ENCODE measurements around the gene AKAP6.

AKAP6 gene

GRCh38 chr14:32818581-32818980, 489.5 kb downstream of the AKAP6 start:
- no peak for TF ChIP-seq CTCF (IDR thresholded peaks at IDR 0.05; ENCODE audit: borderline replicate concordance, insufficient read depth, low read depth, low read length)
- H3K4me3 ChIP-seq (ENCODE audit: low read depth, low read length) = no peak overlapping the region

- no peak for TF ChIP-seq CTCF (IDR thresholded peaks at IDR 0.05; ENCODE audit: borderline replicate concordance, insufficient read depth, low read depth, low read length)
- H3K4me3 ChIP-seq (ENCODE audit: low read depth, low read length) = no peak overlapping the region
These were observed 491.1 kb downstream of the AKAP6 start for GRCh38 chr14:32820181-32820580.

GRCh38 chr14:32820682-32821081, 491.6 kb downstream of the AKAP6 start:
- TF ChIP-seq CTCF (IDR thresholded peaks at IDR 0.05; ENCODE audit: borderline replicate concordance, insufficient read depth, low read depth, low read length) = no peak
- no peak overlapping the region for H3K4me3 ChIP-seq (ENCODE audit: low read depth, low read length)

- TF ChIP-seq CTCF (IDR thresholded peaks at IDR 0.05; ENCODE audit: borderline replicate concordance, insufficient read depth, low read depth, low read length) = no peak
- no peak overlapping the region for H3K4me3 ChIP-seq (ENCODE audit: low read depth, low read length)
These were observed 493.0 kb downstream of the AKAP6 start for GRCh38 chr14:32821964-32822653.

GRCh38 chr14:32823706-32824105, 494.6 kb downstream of the AKAP6 start:
- no peak overlapping the region for H3K4me3 ChIP-seq (ENCODE audit: low read depth, low read length)
- no peak for TF ChIP-seq CTCF (IDR thresholded peaks at IDR 0.05; ENCODE audit: borderline replicate concordance, insufficient read depth, low read depth, low read length)

- TF ChIP-seq CTCF (IDR thresholded peaks at IDR 0.05; ENCODE audit: borderline replicate concordance, insufficient read depth, low read depth, low read length) = no peak
- no peak overlapping the region for H3K4me3 ChIP-seq (ENCODE audit: low read depth, low read length)
These were observed 495.1 kb downstream of the AKAP6 start for GRCh38 chr14:32824195-32824594.

- no peak for TF ChIP-seq CTCF (IDR thresholded peaks at IDR 0.05; ENCODE audit: borderline replicate concordance, insufficient read depth, low read depth, low read length)
- H3K4me3 ChIP-seq (ENCODE audit: low read depth, low read length) = no peak overlapping the region
These were observed 496.0 kb downstream of the AKAP6 start for GRCh38 chr14:32825058-32825457.

All from GM12875 (cell line).